GM12878 (cell line): Measurements from ENCODE around the gene TRAF3. TPM values are rescaled to one million over a fixed set of nuclear protein-coding genes. Genes with fewer than 3 reads are reported as not detected.

Experiments used
- ATAC-seq: fragments of 200-7000 bp; cut with Tn5 transposase; 3 replicates; pipeline ENCODE4 v1.9.1; 2020; ENCODE audit warnings: mild to moderate bottlenecking, moderate library complexity
- BruUV-seq: library from RNA; stranded (reverse); fragments of 400-500 nt; replicated peaks from 2 replicates; lab custom pipeline; 2021; lab: Mats Ljungman, UMichigan
- CTCF ChIA-PET: fragments of 300-600 bp; sonication (Branson Sonifier 250); formaldehyde crosslinking; extraction: SDS; loops from one replicate; lab custom pipeline; 2021; ENCODE audit warnings: inconsistent platforms; lab: Yijun Ruan, JAX
- POLR2A ChIA-PET: fragments of 350-600 bp; formaldehyde crosslinking; extraction: SDS; loops from one replicate; lab custom pipeline; 2021; ENCODE audit warnings: inconsistent platforms; lab: Charles Lee
- RAD21 ChIA-PET: fragments of 300-600 bp; sonication (Branson Sonifier 250); formaldehyde crosslinking; loops from one replicate; lab custom pipeline; 2023; ENCODE audit warnings: antibody characterized with exemption; ENCODE audit not compliant: unreplicated experiment; lab: Charles Lee
- SMC1A ChIA-PET: fragments of 300-600 bp; sonication (Branson Sonifier 250); formaldehyde crosslinking; loops from one replicate; lab custom pipeline; 2023; ENCODE audit not compliant: unreplicated experiment, uncharacterized antibody; lab: Charles Lee
- DNase-seq: peaks from one replicate; pipeline ENCODE4 v3.0.0-alpha.2; 2011; ENCODE audit warnings: low read depth, low spot score
- FAIRE-seq: peaks from 3 replicates; lab custom pipeline; 2011; peaks lifted over from hg19 to GRCh38; lab: Jason Lieb, UNC
- H2AFZ ChIP-seq: 2 replicates; pipeline ENCODE4 v1.6.0; 2011; ENCODE audit warnings: low read depth, low read length, control low read depth; ENCODE audit not compliant: control insufficient read depth
- H3K27ac ChIP-seq: 2 replicates; pipeline ENCODE4 v1.5.1; 2011; ENCODE audit warnings: control low read depth; ENCODE audit not compliant: control insufficient read depth, insufficient read depth
- H3K27me3 ChIP-seq, 2 experiments: replicated peaks in 1 of 2; 2 replicates each; pipeline versions ENCODE4 v1.6.0 to v1.6.1; 2011; ENCODE audit warnings: low read length in 1 of 2; ENCODE audit not compliant: control insufficient read depth in 2 of 2, insufficient read depth in 2 of 2
- H3K36me3 ChIP-seq, 2 experiments: 2 replicates each; pipeline ENCODE4 v1.5.1; 2011; ENCODE audit warnings: low read length in 1 of 2; ENCODE audit not compliant: control insufficient read depth in 2 of 2, insufficient read depth in 2 of 2
- H3K4me1 ChIP-seq: 2 replicates; pipeline ENCODE4 v1.6.1; 2011; ENCODE audit warnings: mild to moderate bottlenecking, low read length, moderate library complexity, mixed read lengths; ENCODE audit not compliant: control insufficient read depth, insufficient read depth
- H3K4me2 ChIP-seq: 2 replicates; pipeline ENCODE4 v1.6.0; 2011; ENCODE audit warnings: control low read depth; ENCODE audit not compliant: control insufficient read depth, insufficient read depth
- H3K4me3 ChIP-seq: fragments of 200-600 bp; sonication (generic); 2 replicates; pipeline ENCODE4 v1.5.1; 2016
- H3K79me2 ChIP-seq: 2 replicates; pipeline ENCODE4 v1.6.0; 2011; ENCODE audit warnings: low read length; ENCODE audit not compliant: control insufficient read depth, insufficient read depth
- H3K9ac ChIP-seq: 2 replicates; pipeline ENCODE4 v1.8.0; 2011; ENCODE audit warnings: low read length, control low read depth, mixed read lengths; ENCODE audit not compliant: control insufficient read depth, insufficient read depth
- H3K9me3 ChIP-seq: replicated peaks from 3 replicates; pipeline ENCODE4 v1.5.1; 2011; ENCODE audit warnings: mild to moderate bottlenecking, low read length; ENCODE audit not compliant: control insufficient read depth, insufficient read depth
- H4K20me1 ChIP-seq: 2 replicates; pipeline ENCODE4 v1.6.0; 2011; ENCODE audit not compliant: control insufficient read depth, insufficient read depth
- ATF2 ChIP-seq: IDR thresholded peaks from 2 replicates; pipeline ENCODE4 v1.6.1; 2012; ENCODE audit warnings: low read length, inconsistent platforms
- BACH1 ChIP-seq: fragments of 450-650 bp; IDR thresholded peaks from 2 replicates; pipeline ENCODE4 v1.6.1; 2017; ENCODE audit warnings: mild to moderate bottlenecking, borderline replicate concordance
- BCL3 ChIP-seq: IDR thresholded peaks from 2 replicates; pipeline ENCODE4 v1.6.1; 2011; ENCODE audit warnings: borderline replicate concordance, low read depth, mild to moderate bottlenecking, moderate library complexity, low read length; ENCODE audit not compliant: insufficient read depth, poor library complexity, severe bottlenecking
- CHD1 ChIP-seq: IDR thresholded peaks from 2 replicates; pipeline ENCODE4 v1.6.1; 2012; ENCODE audit warnings: low read depth, low read length, improper control_type of control experiment
- CREB1 ChIP-seq: IDR thresholded peaks from 2 replicates; pipeline ENCODE4 v1.6.1; 2012; ENCODE audit warnings: low read depth, mild to moderate bottlenecking, inconsistent platforms
- FOXK2 ChIP-seq: fragments of 450-650 bp; IDR thresholded peaks from 2 replicates; pipeline ENCODE4 v1.6.1; 2017; ENCODE audit warnings: mild to moderate bottlenecking, moderate library complexity
- HDAC2 ChIP-seq: fragments of 200-600 bp; sonication (generic); IDR thresholded peaks from 2 replicates; pipeline ENCODE4 v1.6.1; 2017
- MAX ChIP-seq: IDR thresholded peaks from 2 replicates; pipeline ENCODE4 v1.6.1; 2012; ENCODE audit warnings: low read depth, low read length, improper control_type of control experiment
- POU2F2 ChIP-seq: IDR thresholded peaks from 3 replicates; pipeline ENCODE4 v1.6.1; 2011; ENCODE audit warnings: low read depth, mild to moderate bottlenecking, low read length, borderline replicate concordance
- TBL1XR1 ChIP-seq: IDR thresholded peaks from 2 replicates; pipeline ENCODE4 v1.6.1; 2012; ENCODE audit warnings: low read depth, low read length, improper control_type of control experiment
- ZBED1 ChIP-seq: IDR thresholded peaks from 2 replicates; pipeline ENCODE4 v1.6.1; 2016; ENCODE audit warnings: borderline replicate concordance
- ZNF622 ChIP-seq: fragments of 450-650 bp; IDR thresholded peaks from 2 replicates; pipeline ENCODE4 v1.6.1; 2017; ENCODE audit warnings: mild to moderate bottlenecking, inconsistent platforms
- whole genome bisulfite sequencing: methylation state at CpG from one replicate; pipeline ENCODE4 v1.1.6; 2016; ENCODE audit warnings: low lambda C conversion rate; ENCODE audit not compliant: insufficient replicate concordance, insufficient coverage; ENCODE audit errors: missing lambda C conversion rate; 5-methylcytosine and 5-hydroxymethylcytosine counted together
- in situ Hi-C: fragments of 300-500 bp; cut with MboI; formaldehyde crosslinking; loops from 9 replicates; pipeline ENCODE4 v1.14.3; 2018; ENCODE audit warnings: mixed read lengths
- intact Hi-C: fragments of 100-400 bp; cut with micrococcal nuclease; formaldehyde crosslinking; loops from one replicate; pipeline ENCODE4 v1.14.2; 2022; ENCODE audit not compliant: unreplicated experiment
- polyA plus RNA-seq, 11 experiments: library from polyadenylated mRNA; depleted of rRNA in 4 of 11; unstranded in 6 of 11; stranded (reverse) in 5 of 11; fragments of >200 nt; fragmentation: Nextera tagmentation in 4 of 11; fragmentation: Illumina TruSeq in 1 of 11; extraction: Ambion mirVana in 4 of 11; extraction: Trizol in 1 of 11; gene quantifications; 1 replicate in 1 of 11; 2 replicates in 10 of 11; pipeline versions ENCODE4 v1.2.1 to v1.2.3, GENCODE V29; 2011 to 2016; ENCODE audit warnings: inconsistent platforms in 2 of 11, missing spikeins in 2 of 11, low read depth in 1 of 11
- total RNA-seq, 4 experiments: library from RNA; depleted of rRNA in 3 of 4; stranded (reverse); fragments of >200 nt in 3 of 4; fragmentation: Illumina TruSeq in 1 of 4; extraction: Trizol in 1 of 4; gene quantifications; 2 replicates each; pipeline versions ENCODE4 v1.2.1 to v1.2.3, GENCODE V29; 2013 to 2021
- TF ChIP-seq, protein P1 (sequence below): fragments of 450-650 bp; formaldehyde crosslinking; IDR thresholded peaks from 2 replicates; pipeline ENCODE4 v1.4.0; 2020; ENCODE audit warnings: mild to moderate bottlenecking, moderate library complexity
- TF ChIP-seq, protein P2 (sequence below), 3 experiments: IDR thresholded peaks in 2 of 3; conservative IDR thresholded peaks in 1 of 3; 2 replicates each; pipeline ENCODE4 v1.5.1; 2011; ENCODE audit warnings: low read depth in 3 of 3, low read length in 3 of 3, mild to moderate bottlenecking in 3 of 3, control low read depth in 2 of 3, moderate library complexity in 2 of 3, inconsistent platforms in 1 of 3, mixed read lengths in 1 of 3; ENCODE audit not compliant: control insufficient read depth in 2 of 3, insufficient read depth in 1 of 3; ENCODE audit errors: extremely low read depth in 1 of 3

The TRAF3 gene
- total and polyA plus RNA-seq, 10 of the 15 experiments (the other 5 are each of a cell fraction or from before 2014, with no cell fraction given) = 3.0 to 70.1 (median 36.5) TPM

DNA sequence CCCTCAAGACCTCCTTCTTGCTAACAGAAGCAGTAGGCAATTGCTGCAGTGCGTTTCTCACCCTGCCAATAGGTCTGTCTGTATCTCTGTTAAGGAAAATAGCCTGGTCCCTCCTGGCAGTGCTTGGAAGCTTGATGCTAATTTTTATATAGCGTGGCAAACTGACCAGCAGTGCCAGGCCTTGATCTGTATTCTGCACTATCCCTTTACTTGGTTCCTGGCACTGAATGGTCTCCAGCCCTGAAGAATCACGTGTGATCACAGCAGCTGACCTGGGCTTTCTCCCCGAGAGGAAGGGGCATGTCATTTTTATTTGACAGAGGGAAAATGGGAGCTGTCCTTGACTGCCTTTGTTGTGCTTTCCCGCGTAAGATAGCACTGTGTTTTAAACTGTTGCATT lies 48.7 kb upstream of the TRAF3 start:
- H3K4me3 ChIP-seq = no peak overlapping the region
- ATAC-seq = no peak
- H3K36me3 ChIP-seq = peaks cover 8 to 37% of the 10 kb centered on the region in 2 experiments
- CTCF ChIA-PET = interaction anchor here (0.6 to 0.7 kb wide), 3 partner anchors 34 to 377 kb away, joined by 3 read pairs; no protein-coding TSS in a partner anchor
- no peak for FAIRE-seq
- no peaks in the 10 kb centered on the region for H3K79me2 ChIP-seq
- H3K4me2 ChIP-seq = no peak overlapping the region
- no peaks in the 10 kb centered on the region for H3K9me3 ChIP-seq
- H2AFZ ChIP-seq = no peak overlapping the region
- TF ChIP-seq ZNF622 = no peak
- TF ChIP-seq BACH1 = no peak
- no peak for TF ChIP-seq ZBED1
- TF ChIP-seq HDAC2 = no peak
- no peak for TF ChIP-seq FOXK2
- no peak for TF ChIP-seq MAX
- TF ChIP-seq, protein P1, sequence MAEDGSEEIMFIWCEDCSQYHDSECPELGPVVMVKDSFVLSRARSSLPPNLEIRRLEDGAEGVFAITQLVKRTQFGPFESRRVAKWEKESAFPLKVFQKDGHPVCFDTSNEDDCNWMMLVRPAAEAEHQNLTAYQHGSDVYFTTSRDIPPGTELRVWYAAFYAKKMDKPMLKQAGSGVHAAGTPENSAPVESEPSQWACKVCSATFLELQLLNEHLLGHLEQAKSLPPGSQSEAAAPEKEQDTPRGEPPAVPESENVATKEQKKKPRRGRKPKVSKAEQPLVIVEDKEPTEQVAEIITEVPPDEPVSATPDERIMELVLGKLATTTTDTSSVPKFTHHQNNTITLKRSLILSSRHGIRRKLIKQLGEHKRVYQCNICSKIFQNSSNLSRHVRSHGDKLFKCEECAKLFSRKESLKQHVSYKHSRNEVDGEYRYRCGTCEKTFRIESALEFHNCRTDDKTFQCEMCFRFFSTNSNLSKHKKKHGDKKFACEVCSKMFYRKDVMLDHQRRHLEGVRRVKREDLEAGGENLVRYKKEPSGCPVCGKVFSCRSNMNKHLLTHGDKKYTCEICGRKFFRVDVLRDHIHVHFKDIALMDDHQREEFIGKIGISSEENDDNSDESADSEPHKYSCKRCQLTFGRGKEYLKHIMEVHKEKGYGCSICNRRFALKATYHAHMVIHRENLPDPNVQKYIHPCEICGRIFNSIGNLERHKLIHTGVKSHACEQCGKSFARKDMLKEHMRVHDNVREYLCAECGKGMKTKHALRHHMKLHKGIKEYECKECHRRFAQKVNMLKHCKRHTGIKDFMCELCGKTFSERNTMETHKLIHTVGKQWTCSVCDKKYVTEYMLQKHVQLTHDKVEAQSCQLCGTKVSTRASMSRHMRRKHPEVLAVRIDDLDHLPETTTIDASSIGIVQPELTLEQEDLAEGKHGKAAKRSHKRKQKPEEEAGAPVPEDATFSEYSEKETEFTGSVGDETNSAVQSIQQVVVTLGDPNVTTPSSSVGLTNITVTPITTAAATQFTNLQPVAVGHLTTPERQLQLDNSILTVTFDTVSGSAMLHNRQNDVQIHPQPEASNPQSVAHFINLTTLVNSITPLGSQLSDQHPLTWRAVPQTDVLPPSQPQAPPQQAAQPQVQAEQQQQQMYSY (CRISPR knock-in tag) = no peak
- no peak for TF ChIP-seq ATF2
- no peak for TF ChIP-seq CREB1
- TF ChIP-seq, protein P2, sequence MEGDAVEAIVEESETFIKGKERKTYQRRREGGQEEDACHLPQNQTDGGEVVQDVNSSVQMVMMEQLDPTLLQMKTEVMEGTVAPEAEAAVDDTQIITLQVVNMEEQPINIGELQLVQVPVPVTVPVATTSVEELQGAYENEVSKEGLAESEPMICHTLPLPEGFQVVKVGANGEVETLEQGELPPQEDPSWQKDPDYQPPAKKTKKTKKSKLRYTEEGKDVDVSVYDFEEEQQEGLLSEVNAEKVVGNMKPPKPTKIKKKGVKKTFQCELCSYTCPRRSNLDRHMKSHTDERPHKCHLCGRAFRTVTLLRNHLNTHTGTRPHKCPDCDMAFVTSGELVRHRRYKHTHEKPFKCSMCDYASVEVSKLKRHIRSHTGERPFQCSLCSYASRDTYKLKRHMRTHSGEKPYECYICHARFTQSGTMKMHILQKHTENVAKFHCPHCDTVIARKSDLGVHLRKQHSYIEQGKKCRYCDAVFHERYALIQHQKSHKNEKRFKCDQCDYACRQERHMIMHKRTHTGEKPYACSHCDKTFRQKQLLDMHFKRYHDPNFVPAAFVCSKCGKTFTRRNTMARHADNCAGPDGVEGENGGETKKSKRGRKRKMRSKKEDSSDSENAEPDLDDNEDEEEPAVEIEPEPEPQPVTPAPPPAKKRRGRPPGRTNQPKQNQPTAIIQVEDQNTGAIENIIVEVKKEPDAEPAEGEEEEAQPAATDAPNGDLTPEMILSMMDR (IDR thresholded peaks at IDR 0.05 in 2 of 3, conservative IDR thresholded peaks at IDR 0.05 in 1 of 3; ENCODE audit: control insufficient read depth in 2 of 3, extremely low read depth in 1 of 3, insufficient read depth in 1 of 3, low read depth in 3 of 3, low read length in 3 of 3) = no peak
- TF ChIP-seq BCL3 = no peak
- TF ChIP-seq POU2F2 = no peak
- TF ChIP-seq TBL1XR1 = no peak
- TF ChIP-seq CHD1 = no peak
- TF ChIP-seq, all 136 proteins: peak for 0
- WGBS = 98% methylated on average over 6 of the region's 6 CpGs
- Histone ChIP-seq H4K20me1 (no peaks in the 10 kb centered on the region), H3K9ac (no peak overlapping the region), H3K4me1 (no peaks in the 10 kb centered on the region), H3K27ac (no peak overlapping the region), H3K27me3 (no peaks in the 10 kb centered on the region)
- intact Hi-C loops = no loop called here
- SMC1A ChIA-PET = no interaction called here
- in situ Hi-C loops = no loop called here
- DNase-seq = no peak
- BruUV-seq = TSS peak; percentile 39
- RAD21 ChIA-PET = no interaction called here
- POLR2A ChIA-PET = no interaction called here
